DOHH2 (cell line): ENCODE measurements around the gene TFF3.

Experiments used
- EZH2phosphoT487 ChIP-seq: fragments of 200-600 bp; sonication (generic); IDR thresholded peaks from 2 replicates; pipeline ENCODE4 v1.6.1; 2017; ENCODE audit warnings: borderline replicate concordance, mild to moderate bottlenecking, antibody characterized with exemption, low read length, moderate library complexity, mixed read lengths
- TF ChIP-seq, protein P1 (sequence below): fragments of 200-600 bp; sonication (generic); IDR thresholded peaks from one replicate; pipeline ENCODE4 v1.5.1; 2014; ENCODE audit warnings: antibody characterized with exemption, mild to moderate bottlenecking, low read depth, low read length; ENCODE audit not compliant: poor library complexity, severe bottlenecking

GRCh38 chr21:42271065-42271464, 44.1 kb downstream of the TFF3 start:
- TF ChIP-seq, protein P1, sequence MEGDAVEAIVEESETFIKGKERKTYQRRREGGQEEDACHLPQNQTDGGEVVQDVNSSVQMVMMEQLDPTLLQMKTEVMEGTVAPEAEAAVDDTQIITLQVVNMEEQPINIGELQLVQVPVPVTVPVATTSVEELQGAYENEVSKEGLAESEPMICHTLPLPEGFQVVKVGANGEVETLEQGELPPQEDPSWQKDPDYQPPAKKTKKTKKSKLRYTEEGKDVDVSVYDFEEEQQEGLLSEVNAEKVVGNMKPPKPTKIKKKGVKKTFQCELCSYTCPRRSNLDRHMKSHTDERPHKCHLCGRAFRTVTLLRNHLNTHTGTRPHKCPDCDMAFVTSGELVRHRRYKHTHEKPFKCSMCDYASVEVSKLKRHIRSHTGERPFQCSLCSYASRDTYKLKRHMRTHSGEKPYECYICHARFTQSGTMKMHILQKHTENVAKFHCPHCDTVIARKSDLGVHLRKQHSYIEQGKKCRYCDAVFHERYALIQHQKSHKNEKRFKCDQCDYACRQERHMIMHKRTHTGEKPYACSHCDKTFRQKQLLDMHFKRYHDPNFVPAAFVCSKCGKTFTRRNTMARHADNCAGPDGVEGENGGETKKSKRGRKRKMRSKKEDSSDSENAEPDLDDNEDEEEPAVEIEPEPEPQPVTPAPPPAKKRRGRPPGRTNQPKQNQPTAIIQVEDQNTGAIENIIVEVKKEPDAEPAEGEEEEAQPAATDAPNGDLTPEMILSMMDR, result no peak
- no peak for TF ChIP-seq EZH2phosphoT487
